PC-3 (cell line): ENCODE measurements around the gene PI4KA. TPM values are rescaled to one million over a fixed set of nuclear protein-coding genes. Genes with fewer than 3 reads are reported as not detected.
"Not testable (repeated sequence)": the region's sequence is repeated elsewhere in the genome, so short reads cannot be mapped to it uniquely, and the experiment has no call there.

Experiments
- ATAC-seq: fragments of 200-7000 bp; cut with Tn5 transposase; 2 replicates; pipeline ENCODE4 v1.9.1; 2020; ENCODE audit warnings: mild to moderate bottlenecking, moderate library complexity
- BruUV-seq: library from RNA; stranded (reverse); fragments of 400-500 nt; replicated peaks from 2 replicates; lab custom pipeline; 2021; lab: Mats Ljungman, UMichigan
- CTCF ChIA-PET: fragments of 300-600 bp; sonication (Branson Sonifier 250); formaldehyde crosslinking; loops from one replicate; lab custom pipeline; 2022; ENCODE audit warnings: antibody characterized with exemption; lab: Charles Lee
- POLR2A ChIA-PET: fragments of 300-600 bp; sonication (Branson Sonifier 250); formaldehyde crosslinking; loops from one replicate; lab custom pipeline; 2022; ENCODE audit warnings: antibody characterized with exemption; ENCODE audit not compliant: unreplicated experiment; lab: Charles Lee
- DNase-seq: peaks from one replicate; pipeline ENCODE4 v3.0.0-alpha.2; 2015
- H2AFZ ChIP-seq: fragments of 300-600 bp; sonication (generic); 2 replicates; pipeline ENCODE4 v1.6.0; 2016; ENCODE audit warnings: antibody characterized with exemption, low read length
- H3F3A ChIP-seq: fragments of 300-600 bp; sonication (generic); one replicate; pipeline ENCODE4 v1.6.0; 2017; ENCODE audit warnings: antibody characterized with exemption, low read length, control low read depth, mild to moderate bottlenecking; ENCODE audit not compliant: unreplicated experiment
- H3K27ac ChIP-seq: fragments of 300-600 bp; sonication (generic); 2 replicates; pipeline ENCODE4 v1.5.1; 2016; ENCODE audit warnings: mild to moderate bottlenecking, low read length
- H3K27me3 ChIP-seq: fragments of 300-600 bp; sonication (generic); 2 replicates; pipeline ENCODE4 v1.6.1; 2016; ENCODE audit warnings: low read length, mixed read lengths
- H3K36me3 ChIP-seq: fragments of 300-600 bp; sonication (generic); 2 replicates; pipeline ENCODE4 v1.6.1; 2016; ENCODE audit warnings: low read depth, mixed run types, low read length, mixed read lengths
- H3K4me1 ChIP-seq: fragments of 300-600 bp; sonication (generic); 2 replicates; pipeline ENCODE4 v1.5.1; 2016; ENCODE audit warnings: low read length; ENCODE audit not compliant: insufficient read depth
- H3K4me2 ChIP-seq: fragments of 300-600 bp; sonication (generic); 2 replicates; pipeline ENCODE4 v1.6.0; 2016; ENCODE audit warnings: low read length
- H3K4me3 ChIP-seq: fragments of 300-600 bp; sonication (generic); 2 replicates; pipeline ENCODE4 v1.5.1; 2016; ENCODE audit warnings: mild to moderate bottlenecking, low read length, mixed read lengths
- H3K79me2 ChIP-seq: fragments of 300-600 bp; sonication (generic); 2 replicates; pipeline ENCODE4 v1.6.1; 2017; ENCODE audit warnings: low read length, mixed read lengths
- H3K9ac ChIP-seq: fragments of 300-600 bp; sonication (generic); 2 replicates; pipeline ENCODE4 v1.6.0; 2016; ENCODE audit warnings: mild to moderate bottlenecking, low read length
- H3K9me2 ChIP-seq: fragments of 300-600 bp; sonication (generic); replicated peaks from 2 replicates; pipeline ENCODE4 v1.6.1; 2016; ENCODE audit warnings: mixed run types, low read length, mixed read lengths
- H3K9me3 ChIP-seq: fragments of 300-600 bp; sonication (generic); 2 replicates; pipeline ENCODE4 v1.6.1; 2016; ENCODE audit warnings: low read length, mixed read lengths
- H4K20me1 ChIP-seq: fragments of 300-600 bp; sonication (generic); 2 replicates; pipeline ENCODE4 v1.6.1; 2016; ENCODE audit warnings: low read length, mixed read lengths
- EZH2 ChIP-seq: fragments of 300-600 bp; sonication (generic); IDR thresholded peaks from one replicate; pipeline ENCODE4 v1.6.1; 2017; ENCODE audit warnings: antibody characterized with exemption, mild to moderate bottlenecking, low read length; ENCODE audit not compliant: unreplicated experiment
- EZH2phosphoT487 ChIP-seq: fragments of 300-600 bp; sonication (generic); IDR thresholded peaks from 2 replicates; pipeline ENCODE4 v1.6.1; 2018; ENCODE audit warnings: mild to moderate bottlenecking, antibody characterized with exemption, low read length, borderline replicate concordance
- intact Hi-C: fragments of 100-400 bp; cut with micrococcal nuclease; formaldehyde crosslinking; loops from 2 replicates; pipeline ENCODE4 v1.9.0; 2023
- total RNA-seq: library from RNA; depleted of rRNA; stranded (reverse); fragments of >200 nt; gene quantifications from 2 replicates; pipeline ENCODE4 v1.2.3, GENCODE V29; 2014
- TF ChIP-seq, protein P1 (sequence below): fragments of 300-600 bp; sonication (generic); conservative IDR thresholded peaks from 2 replicates; pipeline ENCODE4 v1.5.1; 2017; ENCODE audit warnings: antibody characterized with exemption, low read depth, mild to moderate bottlenecking, low read length

Gene PI4KA
- total RNA-seq, 1 experiment from 2014 or later, result 39.7 TPM

DNA sequence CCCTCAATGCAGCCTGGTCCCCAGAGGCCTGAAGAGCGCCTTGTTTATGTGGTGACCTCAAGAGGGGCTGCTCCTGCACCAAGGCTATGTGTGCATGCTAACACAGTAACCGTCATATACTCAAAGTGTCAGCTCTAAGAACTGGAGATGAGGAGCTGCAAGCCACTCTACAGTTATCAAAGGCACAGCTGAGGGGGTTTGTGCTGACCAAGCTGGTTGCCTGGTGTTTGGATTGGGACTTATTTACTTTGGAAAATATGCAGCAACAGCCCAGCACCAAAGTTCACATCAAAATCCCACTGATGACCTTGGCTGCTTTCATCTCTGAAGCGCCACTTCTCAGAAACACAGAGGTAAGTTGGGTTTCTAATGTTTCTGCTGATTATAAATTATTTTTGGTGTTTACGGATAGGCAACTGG, 84.8 kb downstream of the PI4KA start, which contains the start of gene SERPIND1:
Gene SERPIND1 (plus strand): TSS at position 321 of the 420 bp plus-strand sequence. CDS start 5,200 bp downstream, outside the sequence.
- no peak for ATAC-seq
- CTCF ChIA-PET, result no interaction called here
- Histone ChIP-seq H3K4me3 (no peak within 1 kb of the TSS), H3K27me3 (no peaks in the 10 kb centered on the region), H3K9me3 (no peaks in the 10 kb centered on the region), H3K4me2 (no peak within 1 kb of the TSS), H3K36me3 (no peaks in the 10 kb centered on the region), H3K9ac (no peak within 1 kb of the TSS), H3K4me1 (peaks cover 19% of the 10 kb centered on the region), H3F3A (no peaks in the 10 kb centered on the region), H3K27ac (no peak within 1 kb of the TSS), H2AFZ (no peak within 1 kb of the TSS), H3K9me2 (no peaks in the 10 kb centered on the region), H3K79me2 (no peaks in the 10 kb centered on the region), H4K20me1 (no peaks in the 10 kb centered on the region)
- DNase-seq, result no peak
- TF ChIP-seq, protein P1, sequence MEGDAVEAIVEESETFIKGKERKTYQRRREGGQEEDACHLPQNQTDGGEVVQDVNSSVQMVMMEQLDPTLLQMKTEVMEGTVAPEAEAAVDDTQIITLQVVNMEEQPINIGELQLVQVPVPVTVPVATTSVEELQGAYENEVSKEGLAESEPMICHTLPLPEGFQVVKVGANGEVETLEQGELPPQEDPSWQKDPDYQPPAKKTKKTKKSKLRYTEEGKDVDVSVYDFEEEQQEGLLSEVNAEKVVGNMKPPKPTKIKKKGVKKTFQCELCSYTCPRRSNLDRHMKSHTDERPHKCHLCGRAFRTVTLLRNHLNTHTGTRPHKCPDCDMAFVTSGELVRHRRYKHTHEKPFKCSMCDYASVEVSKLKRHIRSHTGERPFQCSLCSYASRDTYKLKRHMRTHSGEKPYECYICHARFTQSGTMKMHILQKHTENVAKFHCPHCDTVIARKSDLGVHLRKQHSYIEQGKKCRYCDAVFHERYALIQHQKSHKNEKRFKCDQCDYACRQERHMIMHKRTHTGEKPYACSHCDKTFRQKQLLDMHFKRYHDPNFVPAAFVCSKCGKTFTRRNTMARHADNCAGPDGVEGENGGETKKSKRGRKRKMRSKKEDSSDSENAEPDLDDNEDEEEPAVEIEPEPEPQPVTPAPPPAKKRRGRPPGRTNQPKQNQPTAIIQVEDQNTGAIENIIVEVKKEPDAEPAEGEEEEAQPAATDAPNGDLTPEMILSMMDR, result no peak
- no peak for TF ChIP-seq EZH2phosphoT487
- no peak for TF ChIP-seq EZH2
- POLR2A ChIA-PET, result no interaction called here
- no TSS peak for BruUV-seq
- intact Hi-C loops, result no loop called here

DNA sequence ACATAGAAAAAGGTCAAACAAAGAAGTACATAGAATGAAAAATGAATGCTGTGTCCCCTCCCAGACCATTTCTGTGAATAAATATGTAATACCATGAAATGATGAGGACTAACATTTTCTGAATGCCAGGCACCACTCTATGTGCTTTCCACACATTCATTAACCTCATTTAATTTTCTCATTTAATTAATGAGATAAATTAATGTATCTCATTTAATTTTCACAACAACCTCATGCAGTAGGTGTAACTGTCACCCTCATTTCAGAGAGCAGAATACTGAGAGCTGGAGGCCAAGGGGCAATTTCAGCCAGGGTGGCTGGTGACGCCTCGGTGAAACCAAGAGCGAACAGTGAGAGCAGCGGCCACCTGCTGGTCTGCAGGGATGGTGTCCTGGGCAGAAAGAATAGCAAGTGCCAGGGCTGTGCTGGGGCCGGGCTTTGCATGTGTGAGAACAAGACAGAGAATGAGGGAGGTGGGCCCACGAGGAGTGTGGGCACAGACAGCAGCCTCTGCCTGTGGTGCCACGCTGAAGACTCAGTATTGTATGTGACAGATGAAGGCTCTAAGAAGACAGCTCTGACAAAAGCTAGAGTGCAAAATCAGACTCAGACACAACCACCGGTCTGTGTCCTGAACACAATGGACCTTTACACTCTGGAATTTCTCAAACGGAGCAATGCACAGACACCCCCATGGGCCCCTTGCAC, 86.5 kb downstream of the PI4KA start:
- no TSS peak for BruUV-seq
- Histone ChIP-seq H3K9me2 (no peaks in the 10 kb centered on the region), H2AFZ (no peak overlapping the region), H3K4me2 (no peak overlapping the region), H3K9me3 (no peaks in the 10 kb centered on the region), H3K36me3 (no peaks in the 10 kb centered on the region), H3K9ac (no peak overlapping the region), H4K20me1 (no peaks in the 10 kb centered on the region), H3F3A (no peaks in the 10 kb centered on the region), H3K4me3 (no peak overlapping the region), H3K79me2 (no peaks in the 10 kb centered on the region), H3K4me1 (peaks cover 4% of the 10 kb centered on the region), H3K27me3 (no peaks in the 10 kb centered on the region), H3K27ac (no peak overlapping the region)
- CTCF ChIA-PET, result no interaction called here
- DNase-seq, result no peak
- ATAC-seq, result peak; percentile 33; the same call in 1 of the 2 replicates
- intact Hi-C loops, result no loop called here
- TF ChIP-seq EZH2, result no peak
- TF ChIP-seq, protein P1, result peak; percentile 37; the same call in 1 of the 2 replicates
- POLR2A ChIA-PET, result no interaction called here

DNA sequence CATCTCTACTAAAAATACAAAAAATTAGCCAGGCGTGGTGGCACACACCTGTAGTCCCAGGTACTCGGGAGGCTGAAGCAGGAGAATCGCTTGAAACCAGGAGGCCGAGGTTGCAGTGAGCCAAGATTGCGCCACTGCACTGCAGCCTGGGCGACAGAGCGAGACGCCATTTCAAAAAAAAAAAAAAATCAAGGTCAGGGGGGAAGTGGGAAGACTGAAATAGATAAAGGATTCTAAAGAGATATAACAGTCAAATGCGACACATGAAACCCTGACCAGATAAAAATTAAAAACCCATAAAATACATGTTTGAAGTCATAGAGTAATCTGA, 89.2 kb downstream of the PI4KA start:
- H3K4me2 ChIP-seq, H2AFZ ChIP-seq, H3K9ac ChIP-seq, H3K79me2 ChIP-seq, CTCF ChIA-PET, H4K20me1 ChIP-seq, intact Hi-C loops, H3K4me3 ChIP-seq, H3K27ac ChIP-seq, DNase-seq, H3K9me2 ChIP-seq, POLR2A ChIA-PET, H3K27me3 ChIP-seq, BruUV-seq, H3F3A ChIP-seq, H3K4me1 ChIP-seq, ATAC-seq, H3K36me3 ChIP-seq, H3K9me3 ChIP-seq: not testable (repeated sequence)
